BLaER1 treated with 17β-estradiol and CSF1 and Interleukin-3, amounts not matched to agents 10 nM and 100 nM (cell line): Measurements from ENCODE around the gene LENG1.
A peak's percentile ranks its signal among the peaks of the same experiment; 100 is the strongest.
"Not testable (repeated sequence)": the region's sequence is repeated elsewhere in the genome, so short reads cannot be mapped to it uniquely, and the experiment has no call there.

Experiments used
- H3K27ac ChIP-seq, 11 experiments: shearing (Covaris generic); formaldehyde crosslinking; 2 replicates each; pipeline ENCODE4 v1.8.1; 2022
- H3K27me3 ChIP-seq, 11 experiments: shearing (Covaris generic); formaldehyde crosslinking; 2 replicates each; pipeline ENCODE4 v1.8.1; 2022
- H3K36me3 ChIP-seq, 11 experiments: shearing (Covaris generic); formaldehyde crosslinking; 2 replicates each; pipeline ENCODE4 v1.8.1; 2022
- H3K4me1 ChIP-seq, 10 experiments: shearing (Covaris generic); formaldehyde crosslinking; 2 replicates each; pipeline ENCODE4 v1.8.1; 2022
- H3K4me2 ChIP-seq, 11 experiments: shearing (Covaris generic); formaldehyde crosslinking; 2 replicates each; pipeline ENCODE4 v1.8.1; 2022
- H3K4me3 ChIP-seq, 10 experiments: shearing (Covaris generic); formaldehyde crosslinking; 2 replicates each; pipeline ENCODE4 v1.8.1; 2022
- H3K9ac ChIP-seq, 11 experiments: shearing (Covaris generic); formaldehyde crosslinking; 2 replicates each; pipeline ENCODE4 v1.8.1; 2022
- H3K9me3 ChIP-seq, 11 experiments: shearing (Covaris generic); formaldehyde crosslinking; replicated peaks in 1 of 11; 2 replicates each; pipeline ENCODE4 v1.8.1; 2022
- H4K20me1 ChIP-seq, 11 experiments: shearing (Covaris generic); formaldehyde crosslinking; 2 replicates each; pipeline ENCODE4 v1.8.1; 2022
- Cebpa-rat ChIP-seq, 11 experiments: shearing (Covaris generic); IDR thresholded peaks; 2 replicates each; pipeline ENCODE4 v1.8.1; 2022

The LENG1 gene

DNA sequence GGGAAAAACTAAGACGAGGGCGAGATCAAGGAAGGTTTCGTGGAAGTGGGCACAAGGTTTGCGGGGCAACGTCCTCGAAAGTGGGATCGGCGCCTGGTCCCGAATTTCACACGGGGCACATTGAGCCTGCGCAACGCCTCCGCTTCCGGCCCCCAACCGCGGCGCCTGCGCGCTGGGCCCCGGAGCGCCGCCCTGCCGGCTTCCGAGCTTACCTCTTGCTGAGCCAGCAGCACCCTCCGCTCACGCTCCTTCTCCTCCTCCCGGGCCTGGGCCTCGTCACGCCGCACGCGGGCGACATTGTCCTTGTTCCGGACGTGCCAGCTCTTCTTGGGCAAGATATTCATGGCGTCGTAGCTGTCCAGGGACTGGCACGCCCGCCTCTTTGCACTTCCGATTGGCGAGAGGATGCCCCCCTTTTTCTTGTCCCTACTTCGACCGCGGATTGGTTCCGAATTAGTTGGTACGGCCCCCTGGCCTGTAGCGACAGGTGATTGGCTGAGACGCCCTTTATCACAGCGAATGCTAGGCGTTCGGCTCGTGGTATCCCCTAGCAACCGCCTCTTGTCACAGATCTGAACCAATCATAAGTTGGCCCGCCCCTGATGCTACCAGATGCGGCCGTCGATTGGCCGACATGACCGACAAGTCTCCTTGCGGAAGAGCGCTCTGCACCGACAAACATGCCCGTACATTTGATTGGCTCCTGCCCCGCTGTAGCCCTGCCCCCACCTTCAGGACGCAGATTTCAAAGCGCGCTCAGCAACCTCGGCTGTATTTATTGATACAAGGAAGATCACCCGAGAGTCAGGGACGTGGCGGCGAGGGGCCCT is at the start of gene LENG1:
Gene LENG1 (minus strand): TSS at position 370 of the 830 bp plus-strand sequence. CDS start 26 bp downstream, at position 344.
- H4K20me1 ChIP-seq = peaks cover 0 to 50% (median 42%) of the 10 kb centered on the region in 11 experiments; a peak in 17 of 22 replicates
- peak within 1 kb of the TSS; percentile 83 to 95 (median 89) for H3K27ac ChIP-seq
- peaks cover 0 to under 1% (median 0%) of the 10 kb centered on the region in 11 experiments; a peak in 1 of 22 replicates for H3K9me3 ChIP-seq
- peak within 1 kb of the TSS; percentile 83 to 91 (median 87) for H3K9ac ChIP-seq
- peaks cover 51 to 66% (median 60%) of the 10 kb centered on the region in 10 experiments for H3K4me1 ChIP-seq
- TF ChIP-seq Cebpa-rat (IDR thresholded peaks at IDR 0.05) = no peak
- peak within 1 kb of the TSS; percentile 62 to 80 (median 72) for H3K4me3 ChIP-seq
- H3K36me3 ChIP-seq = peaks cover 35 to 39% (median 38%) of the 10 kb centered on the region in 11 experiments
- peak within 1 kb of the TSS; percentile 88 to 100 (median 98) for H3K4me2 ChIP-seq
- H3K27me3 ChIP-seq = no peaks in the 10 kb centered on the region

DNA sequence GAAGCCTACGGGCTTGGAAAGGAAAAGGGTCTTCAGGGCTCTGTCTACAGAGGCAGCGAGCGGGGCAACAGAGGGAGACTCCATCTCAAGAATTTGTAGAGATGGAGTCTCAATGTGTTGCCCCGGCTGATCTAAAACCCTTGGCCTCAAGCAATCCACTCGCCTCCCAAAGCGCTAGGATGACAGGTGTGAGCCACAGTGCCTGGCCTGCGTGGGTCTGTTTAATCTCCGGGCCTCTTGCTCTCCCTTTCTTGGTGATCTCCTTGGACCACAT is 49.2 kb upstream of the LENG1 start:
- no peak for TF ChIP-seq Cebpa-rat (IDR thresholded peaks at IDR 0.05)
- Histone ChIP-seq H3K27me3 (no peaks in the 10 kb centered on the region), H3K36me3 (peaks cover 41 to 90% (median 82%) of the 10 kb centered on the region in 11 experiments), H3K4me1 (peaks cover 74 to 91% (median 81%) of the 10 kb centered on the region in 10 experiments), H3K4me2 (peak overlapping the region; percentile 87 to 99 (median 94)), H4K20me1 (peaks cover 4 to 100% (median 37%) of the 10 kb centered on the region in 11 experiments; a peak in 20 of 22 replicates), H3K4me3 (peak overlapping the region in 9 of 10 experiments; percentile 1 to 56 (median 40); a peak in 14 of 20 replicates), H3K9ac (peak overlapping the region; percentile 90 to 97 (median 95)), H3K9me3 (peaks cover 0 to 8% (median 0%) of the 10 kb centered on the region in 11 experiments; a peak in 3 of 22 replicates), H3K27ac (peak overlapping the region; percentile 94 to 100 (median 97))

DNA sequence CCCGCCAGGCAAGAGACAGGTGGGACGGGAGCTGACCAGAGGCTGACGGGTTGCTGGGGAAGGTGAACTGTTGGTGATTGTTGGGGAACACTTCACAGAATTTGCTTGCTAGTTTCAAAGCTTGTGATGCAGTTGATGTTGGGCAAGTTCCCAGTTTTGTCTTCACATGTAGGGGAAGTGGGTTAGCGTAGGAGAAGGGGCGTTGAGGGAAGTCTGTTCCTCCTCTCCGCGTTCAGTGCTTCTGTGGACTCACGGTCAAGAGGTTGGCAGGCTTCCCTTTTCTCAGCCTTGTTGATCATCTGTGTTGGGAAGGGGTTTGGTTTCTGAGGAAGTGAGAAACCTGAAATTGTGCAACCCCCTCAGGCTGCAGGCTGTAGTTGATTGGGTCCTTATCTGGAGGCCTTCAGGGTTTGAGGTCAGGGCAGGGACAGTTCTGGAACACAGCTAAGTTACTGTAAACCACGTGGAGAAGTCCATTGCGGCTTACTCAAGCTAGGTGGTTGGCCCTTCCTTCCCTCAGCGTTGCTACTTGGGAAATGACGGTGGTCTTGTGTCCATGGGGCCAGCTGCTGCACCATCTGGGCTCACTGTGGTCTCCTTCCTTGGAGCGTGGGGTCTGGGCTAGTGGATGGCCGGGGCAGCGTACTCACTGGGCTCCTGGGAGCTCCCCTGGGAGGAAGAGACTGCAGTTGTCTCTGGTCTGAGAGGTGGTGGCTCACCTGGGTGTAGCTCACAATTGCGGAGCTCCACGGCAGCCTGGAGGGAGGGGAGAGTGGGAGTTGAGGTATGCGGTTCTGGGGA is 48.7 kb upstream of the LENG1 start:
- H3K4me3 ChIP-seq = peak overlapping the region; percentile 25 to 98 (median 93); a peak in 18 of 20 replicates
- peaks cover 9 to 100% (median 43%) of the 10 kb centered on the region in 11 experiments; a peak in 21 of 22 replicates for H4K20me1 ChIP-seq
- H3K27me3 ChIP-seq = no peaks in the 10 kb centered on the region
- H3K9me3 ChIP-seq = peaks cover 0 to 4% (median 0%) of the 10 kb centered on the region in 11 experiments; a peak in 1 of 22 replicates
- H3K4me1 ChIP-seq = peaks cover 74 to 96% (median 87%) of the 10 kb centered on the region in 10 experiments
- peak overlapping the region; percentile 94 to 100 (median 97) for H3K27ac ChIP-seq
- peaks cover 46 to 90% (median 82%) of the 10 kb centered on the region in 11 experiments for H3K36me3 ChIP-seq
- H3K4me2 ChIP-seq = peak overlapping the region; percentile 87 to 99 (median 97)
- H3K9ac ChIP-seq = peak overlapping the region; percentile 91 to 99 (median 97)
- peak; percentile 97 to 100 (median 99) for TF ChIP-seq Cebpa-rat (IDR thresholded peaks at IDR 0.05)

DNA sequence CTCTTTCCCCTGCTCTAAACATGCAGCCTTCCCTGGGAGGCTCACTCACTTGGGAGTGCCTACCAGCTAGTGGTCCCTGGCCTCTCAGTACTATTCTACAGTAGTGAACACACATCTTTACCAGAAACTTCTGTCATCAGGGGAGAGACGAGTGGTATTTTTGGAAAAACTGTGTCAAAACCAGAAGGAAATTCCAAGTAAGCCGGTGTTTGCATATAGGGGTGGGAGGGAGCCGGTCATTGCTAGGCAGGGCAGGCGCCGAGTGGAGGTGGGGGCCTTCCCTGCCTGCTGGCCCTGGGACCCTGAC is 48.1 kb upstream of the LENG1 start:
- H3K27ac ChIP-seq = peak overlapping the region; percentile 94 to 100 (median 97)
- H3K4me1 ChIP-seq = peaks cover 74 to 97% (median 91%) of the 10 kb centered on the region in 10 experiments
- peaks cover 52 to 90% (median 82%) of the 10 kb centered on the region in 11 experiments for H3K36me3 ChIP-seq

DNA sequence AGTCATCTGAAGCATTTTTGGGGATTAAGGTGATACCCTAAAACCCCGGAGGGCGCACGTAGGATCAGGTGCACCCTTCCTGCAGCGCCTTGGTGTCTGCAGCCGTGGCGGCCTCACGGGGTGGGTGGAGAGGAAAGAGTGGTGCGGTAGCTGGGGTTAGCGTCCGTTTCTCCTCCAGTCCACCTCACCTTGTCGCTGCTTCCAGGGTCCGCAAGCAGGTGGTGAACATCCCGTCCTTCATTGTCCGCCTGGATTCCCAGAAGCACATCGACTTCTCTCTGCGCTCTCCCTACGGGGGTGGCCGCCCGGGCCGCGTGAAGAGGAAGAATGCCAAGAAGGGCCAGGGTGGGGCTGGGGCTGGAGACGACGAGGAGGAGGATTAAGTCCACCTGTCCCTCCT is 47.7 kb upstream of the LENG1 start:
- peaks cover 19 to 100% (median 53%) of the 10 kb centered on the region in 11 experiments; a peak in 21 of 22 replicates for H4K20me1 ChIP-seq
- H3K4me1 ChIP-seq = peaks cover 72 to 97% (median 94%) of the 10 kb centered on the region in 10 experiments
- H3K4me2 ChIP-seq = peak overlapping the region; percentile 87 to 99 (median 97)
- H3K27ac ChIP-seq = peak overlapping the region; percentile 94 to 100 (median 97)
- not testable (repeated sequence) for H3K9me3 ChIP-seq, H3K27me3 ChIP-seq
- peak overlapping the region; percentile 91 to 99 (median 97) for H3K9ac ChIP-seq
- H3K4me3 ChIP-seq = peak overlapping the region; percentile 30 to 98 (median 93); a peak in 18 of 20 replicates
- H3K36me3 ChIP-seq = peaks cover 56 to 90% (median 82%) of the 10 kb centered on the region in 11 experiments

More for the DNA sequence above, 48.1 kb upstream of the LENG1 start:
- no peak for TF ChIP-seq Cebpa-rat (IDR thresholded peaks at IDR 0.05)
- H3K4me2 ChIP-seq = peak overlapping the region; percentile 87 to 99 (median 97)
- H3K9ac ChIP-seq = peak overlapping the region; percentile 91 to 99 (median 97)
- H3K27me3 ChIP-seq = no peaks in the 10 kb centered on the region
- H4K20me1 ChIP-seq = peaks cover 14 to 100% (median 48%) of the 10 kb centered on the region in 11 experiments; a peak in 21 of 22 replicates
- peak overlapping the region; percentile 25 to 98 (median 93); a peak in 19 of 20 replicates for H3K4me3 ChIP-seq
- H3K9me3 ChIP-seq = 0 out of 22 replicates have a peak, but pooled peaks cover 0 to 1% (median 0%) of the 10 kb centered on the region in 11 experiments

DNA sequence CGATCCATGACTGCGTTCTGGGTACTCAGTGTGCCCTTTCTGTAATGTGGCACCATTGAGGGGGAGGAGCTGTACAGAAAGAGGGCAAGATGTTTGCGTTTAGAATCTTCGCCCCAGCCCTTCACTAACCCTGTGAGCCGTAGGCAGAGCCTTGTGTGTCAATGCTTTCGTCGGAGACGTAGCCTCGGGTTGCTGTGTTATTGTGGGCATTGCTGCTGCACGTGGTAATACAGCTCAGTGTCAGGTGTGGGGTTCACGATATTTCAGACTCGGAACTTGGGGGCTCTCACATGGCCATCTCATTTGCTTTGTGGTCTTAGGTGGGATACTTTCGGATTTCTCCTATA is 47.3 kb upstream of the LENG1 start:
- peak overlapping the region; percentile 91 to 99 (median 97) for H3K9ac ChIP-seq
- no peaks in the 10 kb centered on the region for H3K9me3 ChIP-seq
- peaks cover 68 to 99% (median 95%) of the 10 kb centered on the region in 10 experiments for H3K4me1 ChIP-seq
- no peaks in the 10 kb centered on the region for H3K27me3 ChIP-seq
- H3K4me2 ChIP-seq = peak overlapping the region; percentile 87 to 99 (median 97)
- peaks cover 60 to 90% (median 82%) of the 10 kb centered on the region in 11 experiments for H3K36me3 ChIP-seq
- peaks cover 23 to 100% (median 56%) of the 10 kb centered on the region in 11 experiments; a peak in 21 of 22 replicates for H4K20me1 ChIP-seq
- H3K27ac ChIP-seq = peak overlapping the region; percentile 94 to 100 (median 97)
- TF ChIP-seq Cebpa-rat (IDR thresholded peaks at IDR 0.05) = no peak
- H3K4me3 ChIP-seq = peak overlapping the region; percentile 30 to 98 (median 93); a peak in 19 of 20 replicates

DNA sequence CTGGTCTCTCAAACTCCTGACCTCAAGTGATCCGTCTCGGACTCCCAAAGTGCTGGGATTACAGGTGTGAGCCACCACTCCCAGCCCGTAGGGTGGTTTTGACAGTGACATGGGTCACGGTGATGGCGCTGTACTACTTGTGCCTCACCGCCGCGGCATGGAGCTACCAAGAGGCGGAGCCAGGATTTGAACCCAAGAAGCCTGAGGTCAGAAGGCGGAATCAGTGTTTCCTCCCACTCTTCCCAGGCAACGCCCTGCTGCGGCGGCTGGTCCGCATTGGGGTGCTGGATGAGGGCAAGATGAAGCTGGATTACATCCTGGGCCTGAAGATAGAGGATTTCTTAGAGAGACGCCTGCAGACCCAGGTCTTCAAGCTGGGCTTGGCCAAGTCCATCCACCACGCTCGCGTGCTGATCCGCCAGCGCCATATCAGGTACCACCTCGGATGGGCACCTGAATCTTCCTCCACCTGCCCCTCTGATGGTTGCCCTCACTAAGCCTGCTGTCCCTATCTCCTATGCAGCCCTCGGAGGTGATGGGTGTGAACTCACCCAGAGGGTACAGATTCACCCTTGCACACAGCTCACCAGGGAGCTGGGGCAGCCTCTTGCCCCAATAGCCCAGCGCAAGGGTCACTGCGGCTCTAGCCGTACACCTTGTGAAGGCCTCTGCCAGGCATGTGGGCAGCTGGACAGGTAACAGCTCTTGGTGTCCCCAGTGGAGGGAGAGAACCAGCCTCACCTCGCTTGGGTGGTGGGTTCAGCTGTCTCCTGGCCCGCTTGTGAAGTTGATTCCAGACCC is 46.7 kb upstream of the LENG1 start:
- Histone ChIP-seq H3K9ac (peak overlapping the region; percentile 91 to 99 (median 97)), H3K9me3 (no peaks in the 10 kb centered on the region; a peak in 1 of 22 replicates), H3K4me1 (peaks cover 63 to 98% (median 89%) of the 10 kb centered on the region in 10 experiments), H3K27ac (peak overlapping the region; percentile 94 to 100 (median 97)), H4K20me1 (peaks cover 28 to 100% (median 62%) of the 10 kb centered on the region in 11 experiments; a peak in 21 of 22 replicates), H3K4me2 (peak overlapping the region; percentile 87 to 99 (median 97)), H3K4me3 (peak overlapping the region; percentile 30 to 98 (median 93); a peak in 19 of 20 replicates), H3K36me3 (peaks cover 66 to 91% (median 83%) of the 10 kb centered on the region in 11 experiments), H3K27me3 (no peaks in the 10 kb centered on the region)
- TF ChIP-seq Cebpa-rat (IDR thresholded peaks at IDR 0.05) = no peak
